MCF 10A (cell line): ENCODE results near the gene KRTAP4-3. TPM values are rescaled to one million over a fixed set of nuclear protein-coding genes. Genes with fewer than 3 reads are reported as not detected.
"Not testable (repeated sequence)": the region's sequence is repeated elsewhere in the genome, so short reads cannot be mapped to it uniquely, and the experiment has no call there.

Experiments
- BruUV-seq: library from RNA; stranded (reverse); fragments of 400-500 nt; replicated peaks from 2 replicates; lab custom pipeline; 2021; lab: Mats Ljungman, UMichigan
- CTCF ChIA-PET: fragments of 300-600 bp; sonication (Branson Sonifier 250); formaldehyde crosslinking; extraction: SDS; loops from one replicate; lab custom pipeline; 2021; ENCODE audit warnings: antibody characterized with exemption, inconsistent platforms; lab: Yijun Ruan, JAX
- POLR2A ChIA-PET: fragments of 300-600, 350-650 bp; sonication (Branson Sonifier 250); formaldehyde crosslinking; extraction: SDS; loops from one replicate; lab custom pipeline; 2020; ENCODE audit warnings: antibody characterized with exemption, inconsistent platforms; lab: Yijun Ruan, JAX
- DNase-seq: peaks from one replicate; pipeline ENCODE4 v3.0.0-alpha.2; 2018; ENCODE audit not compliant: unreplicated experiment
- H3K27ac Mint-ChIP-seq: one replicate; pipeline ENCODE4 v1.8.0; 2022; ENCODE audit warnings: mild to moderate bottlenecking, low read depth, mixed read lengths; ENCODE audit not compliant: unreplicated experiment
- H3K27me3 Mint-ChIP-seq: one replicate; pipeline ENCODE4 v1.8.0; 2022; ENCODE audit warnings: mixed read lengths; ENCODE audit not compliant: insufficient read depth, unreplicated experiment
- H3K36me3 Mint-ChIP-seq: one replicate; pipeline ENCODE4 v1.8.0; 2022; ENCODE audit warnings: mild to moderate bottlenecking, moderate library complexity, mixed read lengths; ENCODE audit not compliant: insufficient read depth, unreplicated experiment
- H3K4me1 Mint-ChIP-seq: one replicate; pipeline ENCODE4 v1.8.0; 2022; ENCODE audit warnings: mixed read lengths; ENCODE audit not compliant: insufficient read depth, unreplicated experiment
- H3K4me3 Mint-ChIP-seq: one replicate; pipeline ENCODE4 v1.8.0; 2022; ENCODE audit warnings: mild to moderate bottlenecking, moderate library complexity, mixed read lengths; ENCODE audit not compliant: unreplicated experiment
- H3K9me3 Mint-ChIP-seq: one replicate; pipeline ENCODE4 v1.8.0; 2022; ENCODE audit warnings: mixed read lengths; ENCODE audit not compliant: unreplicated experiment
- intact Hi-C: fragments of 100-400 bp; cut with micrococcal nuclease; formaldehyde crosslinking; loops from 2 replicates; pipeline ENCODE4 v1.14.1; 2022
- total RNA-seq: library from RNA; stranded (reverse); gene quantifications from 2 replicates; pipeline ENCODE4 v1.2.3, GENCODE V29; 2022
- TF ChIP-seq, protein P1 (sequence below): fragments of 200-600 bp; IDR thresholded peaks from one replicate; pipeline ENCODE4 v1.8.0; 2022; ENCODE audit warnings: antibody characterized with exemption, mild to moderate bottlenecking; ENCODE audit not compliant: unreplicated experiment

The KRTAP4-3 gene
- total RNA-seq, 1 experiment from 2014 or later, result not detected

- no TSS peak for BruUV-seq
- ChIA-PET POLR2A (interaction anchor here (0.6 kb wide), 1 partner anchor 471 kb away, joined by 4 read pairs; no protein-coding TSS in a partner anchor), CTCF (no interaction called here)
- Mint-ChIP-seq H3K9me3 (peaks cover 5% of the 10 kb centered on the region), H3K27me3 (peaks cover 12% of the 10 kb centered on the region), H3K27ac (no peak overlapping the region), H3K36me3 (no peaks in the 10 kb centered on the region), H3K4me3 (no peak overlapping the region), H3K4me1 (peaks cover 11% of the 10 kb centered on the region)
- TF ChIP-seq, protein P1, sequence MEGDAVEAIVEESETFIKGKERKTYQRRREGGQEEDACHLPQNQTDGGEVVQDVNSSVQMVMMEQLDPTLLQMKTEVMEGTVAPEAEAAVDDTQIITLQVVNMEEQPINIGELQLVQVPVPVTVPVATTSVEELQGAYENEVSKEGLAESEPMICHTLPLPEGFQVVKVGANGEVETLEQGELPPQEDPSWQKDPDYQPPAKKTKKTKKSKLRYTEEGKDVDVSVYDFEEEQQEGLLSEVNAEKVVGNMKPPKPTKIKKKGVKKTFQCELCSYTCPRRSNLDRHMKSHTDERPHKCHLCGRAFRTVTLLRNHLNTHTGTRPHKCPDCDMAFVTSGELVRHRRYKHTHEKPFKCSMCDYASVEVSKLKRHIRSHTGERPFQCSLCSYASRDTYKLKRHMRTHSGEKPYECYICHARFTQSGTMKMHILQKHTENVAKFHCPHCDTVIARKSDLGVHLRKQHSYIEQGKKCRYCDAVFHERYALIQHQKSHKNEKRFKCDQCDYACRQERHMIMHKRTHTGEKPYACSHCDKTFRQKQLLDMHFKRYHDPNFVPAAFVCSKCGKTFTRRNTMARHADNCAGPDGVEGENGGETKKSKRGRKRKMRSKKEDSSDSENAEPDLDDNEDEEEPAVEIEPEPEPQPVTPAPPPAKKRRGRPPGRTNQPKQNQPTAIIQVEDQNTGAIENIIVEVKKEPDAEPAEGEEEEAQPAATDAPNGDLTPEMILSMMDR, result no peak
- intact Hi-C loops, result no loop called here
- DNase-seq, result no peak
Observed at GRCh38 chr17:41121742-41122141, 46.3 kb downstream of the KRTAP4-3 start.

DNA sequence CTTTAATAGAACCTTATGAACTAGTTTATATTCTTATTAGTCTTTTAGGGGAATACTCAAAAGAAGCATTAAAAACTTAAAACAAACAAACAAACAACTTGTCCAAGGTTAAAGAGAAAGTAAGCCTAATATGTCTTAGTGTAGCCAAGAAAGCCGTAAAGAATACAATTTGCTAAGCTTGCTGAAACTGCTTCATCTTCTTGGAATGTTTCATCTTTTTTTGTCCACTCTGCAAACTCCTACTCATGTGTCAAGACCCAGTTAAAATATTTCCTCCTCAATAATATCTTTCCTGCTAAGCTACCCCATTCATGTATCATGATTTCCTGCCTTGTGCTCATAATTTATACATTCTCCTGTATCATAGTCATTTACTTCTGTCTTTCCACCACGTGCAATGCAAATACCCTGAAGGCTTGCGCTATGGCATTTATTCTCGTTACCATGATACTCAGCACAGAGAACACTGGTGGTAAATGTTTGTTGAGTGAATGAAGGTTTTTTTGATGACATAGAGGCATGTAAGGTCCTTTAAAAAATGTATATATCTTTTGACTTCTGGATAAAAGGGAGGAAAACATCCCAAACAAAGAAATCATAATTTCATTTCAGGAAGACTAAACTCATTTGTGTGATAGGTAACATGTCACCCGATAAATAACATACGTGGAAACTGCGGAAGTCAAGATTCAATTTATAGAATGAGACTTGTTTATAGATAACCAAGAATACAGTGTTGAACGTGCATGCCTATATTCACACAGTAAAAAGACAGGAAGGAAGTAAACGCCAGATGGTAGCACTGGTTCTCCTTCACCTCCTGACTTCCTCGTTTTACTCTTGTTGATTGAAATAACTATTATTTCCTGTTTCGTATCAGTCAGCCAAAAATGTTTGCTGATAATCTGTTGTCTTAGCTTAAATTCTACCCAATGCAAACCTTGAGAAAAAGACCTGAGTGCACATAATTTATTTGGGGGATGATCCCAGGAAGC, 48.0 kb downstream of the KRTAP4-3 start:
- not testable (repeated sequence) for DNase-seq, H3K27ac Mint-ChIP-seq, H3K4me3 Mint-ChIP-seq

DNA sequence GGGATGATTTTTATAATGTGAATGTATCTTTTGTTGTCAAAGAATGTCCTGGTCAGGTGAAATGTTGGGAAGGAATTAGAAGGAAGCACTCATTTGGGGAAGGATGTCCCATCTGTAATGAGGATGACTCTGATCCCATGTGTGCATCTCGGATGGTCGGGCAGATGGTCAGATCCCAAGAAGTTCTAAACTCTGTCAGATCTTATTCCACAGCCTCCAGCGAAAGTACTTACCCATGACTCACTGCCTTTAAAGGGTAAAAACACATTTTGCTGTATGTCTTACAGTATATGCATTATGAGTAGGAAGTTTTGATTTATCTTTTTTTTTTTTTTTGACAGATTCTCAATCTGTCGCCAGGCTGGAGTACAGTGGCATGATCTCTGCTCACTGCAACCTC, 49.3 kb downstream of the KRTAP4-3 start:
- Mint-ChIP-seq H3K4me1 (peaks cover 11% of the 10 kb centered on the region), H3K27me3 (peaks cover 13% of the 10 kb centered on the region), H3K9me3 (peaks cover 5% of the 10 kb centered on the region), H3K27ac (no peak overlapping the region), H3K36me3 (no peaks in the 10 kb centered on the region), H3K4me3 (no peak overlapping the region)
- ChIA-PET POLR2A (no interaction called here), CTCF (no interaction called here)
- DNase-seq, result peak; percentile 2
- intact Hi-C loops, result no loop called here
- no TSS peak for BruUV-seq
- TF ChIP-seq, protein P1, result no peak

More for the DNA sequence above, 48.0 kb downstream of the KRTAP4-3 start:
- peaks cover 11% of the 10 kb centered on the region for H3K4me1 Mint-ChIP-seq
- intact Hi-C loops, CTCF ChIA-PET, BruUV-seq, H3K9me3 Mint-ChIP-seq, H3K36me3 Mint-ChIP-seq: not testable (repeated sequence)
- POLR2A ChIA-PET, result interaction anchor here (0.8 kb wide), 1 partner anchor 171 kb away, joined by 3 read pairs; no protein-coding TSS in a partner anchor
- H3K27me3 Mint-ChIP-seq, result peaks cover 13% of the 10 kb centered on the region

GRCh38 chr17:41117846-41118386, 50.1 kb downstream of the KRTAP4-3 start, which contains the start of gene KRTAP4-11:
KRTAP4-11 (minus strand) TSS chr17:41118373; CDS start chr17:41118315, 58 bp downstream.
- H3K9me3 Mint-ChIP-seq, H3K4me1 Mint-ChIP-seq, POLR2A ChIA-PET, intact Hi-C loops, BruUV-seq, H3K27ac Mint-ChIP-seq, CTCF ChIA-PET, H3K4me3 Mint-ChIP-seq, DNase-seq, H3K36me3 Mint-ChIP-seq: not testable (repeated sequence)
- peaks cover 13% of the 10 kb centered on the region for H3K27me3 Mint-ChIP-seq

Other genes starting within 250 kb of the KRTAP4-3 start
- not detected in 2 replicates for gene KRT23, start 230.6 kb downstream of the KRTAP4-3 start, total RNA-seq
- not detected in 2 replicates for gene KRT39, start 201.3 kb downstream of the KRTAP4-3 start, total RNA-seq
- not detected in 2 replicates for gene KRT40, start 183.9 kb downstream of the KRTAP4-3 start, total RNA-seq
- gene KRTAP3-3, start 174.1 kb downstream of the KRTAP4-3 start, total RNA-seq, result not detected in 2 replicates
- not detected in 2 replicates for gene KRTAP3-2, start 168.3 kb downstream of the KRTAP4-3 start, total RNA-seq
- gene KRTAP3-1, start 159.1 kb downstream of the KRTAP4-3 start, total RNA-seq, result not detected in 2 replicates
- not detected in 2 replicates for gene KRTAP1-5, start 141.0 kb downstream of the KRTAP4-3 start, total RNA-seq
- not detected in 2 replicates for gene KRTAP1-4, start 138.0 kb downstream of the KRTAP4-3 start, total RNA-seq
- not detected in 2 replicates for gene KRTAP1-3, start 133.3 kb downstream of the KRTAP4-3 start, total RNA-seq
- not detected in 2 replicates for gene KRTAP1-1, start 126.8 kb downstream of the KRTAP4-3 start, total RNA-seq
- not detected in 2 replicates for gene KRTAP2-1, start 120.9 kb downstream of the KRTAP4-3 start, total RNA-seq
- gene KRTAP2-2, start 113.0 kb downstream of the KRTAP4-3 start, total RNA-seq, result not detected in 2 replicates
- not detected in 2 replicates for gene KRTAP2-3, start 108.1 kb downstream of the KRTAP4-3 start, total RNA-seq
- gene KRTAP2-4, start 102.3 kb downstream of the KRTAP4-3 start, total RNA-seq, result not detected in 2 replicates
- not detected in 2 replicates for gene KRTAP4-7, start 84.1 kb downstream of the KRTAP4-3 start, total RNA-seq
- not detected in 2 replicates for gene KRTAP4-8, start 70.1 kb downstream of the KRTAP4-3 start, total RNA-seq
- not detected in 2 replicates for gene KRTAP4-16, start 66.0 kb downstream of the KRTAP4-3 start, total RNA-seq
- not detected in 2 replicates for gene KRTAP4-9, start 62.8 kb downstream of the KRTAP4-3 start, total RNA-seq
- gene KRTAP4-11, start 49.8 kb downstream of the KRTAP4-3 start, total RNA-seq, result not detected in 2 replicates
- not detected in 2 replicates for gene KRTAP4-12, start 44.0 kb downstream of the KRTAP4-3 start, total RNA-seq
- gene KRTAP4-6, start 27.7 kb downstream of the KRTAP4-3 start, total RNA-seq, result not detected in 2 replicates
- gene KRTAP4-5, start 18.4 kb downstream of the KRTAP4-3 start, total RNA-seq, result not detected in 2 replicates
- gene KRTAP4-4, start 7.5 kb downstream of the KRTAP4-3 start, total RNA-seq, result not detected in 2 replicates
- gene KRTAP4-2, start 10.0 kb upstream of the KRTAP4-3 start, total RNA-seq, result not detected in 2 replicates
- not detected in 2 replicates for gene KRTAP4-1, start 16.7 kb upstream of the KRTAP4-3 start, total RNA-seq
- gene KRTAP9-1, start 21.7 kb upstream of the KRTAP4-3 start, total RNA-seq, result not detected in 2 replicates
- not detected in 2 replicates for gene KRTAP9-2, start 58.4 kb upstream of the KRTAP4-3 start, total RNA-seq
- gene KRTAP9-3, start 64.2 kb upstream of the KRTAP4-3 start, total RNA-seq, result not detected in 2 replicates
- gene KRTAP9-8, start 69.8 kb upstream of the KRTAP4-3 start, total RNA-seq, result not detected in 2 replicates
- gene KRTAP9-4, start 81.5 kb upstream of the KRTAP4-3 start, total RNA-seq, result not detected in 2 replicates
- not detected in 2 replicates for gene KRTAP9-9, start 87.2 kb upstream of the KRTAP4-3 start, total RNA-seq
- not detected in 2 replicates for gene KRTAP9-6, start 97.2 kb upstream of the KRTAP4-3 start, total RNA-seq
- gene KRTAP9-7, start 107.5 kb upstream of the KRTAP4-3 start, total RNA-seq, result not detected in 2 replicates
- not detected in 2 replicates for gene KRTAP29-1, start 134.6 kb upstream of the KRTAP4-3 start, total RNA-seq
- not detected in 2 replicates for gene KRTAP16-1, start 141.1 kb upstream of the KRTAP4-3 start, total RNA-seq
- gene KRTAP17-1, start 147.5 kb upstream of the KRTAP4-3 start, total RNA-seq, result not detected in 2 replicates
- not detected in 2 replicates for gene KRT33A, start 182.6 kb upstream of the KRTAP4-3 start, total RNA-seq
- not detected in 2 replicates for gene KRT33B, start 201.6 kb upstream of the KRTAP4-3 start, total RNA-seq
- gene KRT34, start 214.1 kb upstream of the KRTAP4-3 start, total RNA-seq, result 0.40 and 0.42 TPM in 2 replicates
- not detected in 2 replicates for gene KRT31, start 229.4 kb upstream of the KRTAP4-3 start, total RNA-seq